Mesodermal cell (in vitro differentiated cells): ENCODE data around the gene HSPA1A.
"Not testable (repeated sequence)": the region's sequence is repeated elsewhere in the genome, so short reads cannot be mapped to it uniquely, and the experiment has no call there.

Experiments used
- H3K27ac ChIP-seq: 2 replicates; pipeline ENCODE4 v1.7.0; 2013; ENCODE audit warnings: mild to moderate bottlenecking, low read depth, low read length, moderate library complexity; ENCODE audit not compliant: severe bottlenecking
- H3K36me3 ChIP-seq: 2 replicates; pipeline ENCODE4 v1.7.1; 2013; ENCODE audit warnings: mild to moderate bottlenecking, low read length, moderate library complexity; ENCODE audit not compliant: control insufficient read depth, insufficient read depth
- H3K4me1 ChIP-seq: one replicate; pipeline ENCODE4 v1.7.1; 2013; ENCODE audit warnings: mild to moderate bottlenecking, low read length; ENCODE audit not compliant: insufficient read depth, control insufficient read depth, poor library complexity, severe bottlenecking
- H3K4me3 ChIP-seq: 2 replicates; pipeline ENCODE4 v1.7.0; 2013; ENCODE audit warnings: low read length, control low read depth, mild to moderate bottlenecking; ENCODE audit not compliant: insufficient read depth, poor library complexity, severe bottlenecking; ENCODE audit errors: extremely low read depth
- H3K9me3 ChIP-seq: 2 replicates; pipeline ENCODE4 v1.7.1; 2013; ENCODE audit warnings: mild to moderate bottlenecking, low read length, moderate library complexity; ENCODE audit not compliant: control insufficient read depth
- WGBS, 2 experiments: methylation state at CpG; one replicate each; pipeline ENCODE4 v1.1.5; 2013; ENCODE audit warnings: missing lambda C conversion rate in 2 of 2; ENCODE audit not compliant: insufficient coverage in 2 of 2; 5-methylcytosine and 5-hydroxymethylcytosine counted together

The HSPA1A gene

GRCh38 chr6:31859923-31860322 is 44.6 kb downstream of the HSPA1A start:
- 93 to 99% methylated on average over 9 to 11 of the region's 11 CpGs for WGBS, 2 experiments

GRCh38 chr6:31860349-31860748 is 45.0 kb downstream of the HSPA1A start:
- no peak overlapping the region for H3K27ac ChIP-seq
- peaks cover 3% of the 10 kb centered on the region for H3K9me3 ChIP-seq
- H3K4me3 ChIP-seq: no peak overlapping the region
- WGBS, 2 experiments: 93 to 98% methylated on average over 9 to 13 of the region's 13 CpGs
- H3K36me3 ChIP-seq: peaks cover 62% of the 10 kb centered on the region
- H3K4me1 ChIP-seq: no peaks in the 10 kb centered on the region

More at GRCh38 chr6:31859923-31860322, 44.6 kb downstream of the HSPA1A start:
- Histone ChIP-seq H3K4me3 (no peak overlapping the region), H3K4me1 (no peaks in the 10 kb centered on the region), H3K9me3 (peaks cover 5% of the 10 kb centered on the region), H3K36me3 (peaks cover 65% of the 10 kb centered on the region), H3K27ac (no peak overlapping the region)

- H3K4me3 ChIP-seq: no peak overlapping the region
- peaks cover 54% of the 10 kb centered on the region for H3K36me3 ChIP-seq
- no peaks in the 10 kb centered on the region for H3K9me3 ChIP-seq
- WGBS, 2 experiments: 94 to 97% methylated on average over 5 to 6 of the region's 7 CpGs
- no peak overlapping the region for H3K27ac ChIP-seq
- no peaks in the 10 kb centered on the region for H3K4me1 ChIP-seq
Measured at GRCh38 chr6:31861150-31861549, 45.8 kb downstream of the HSPA1A start.

- H3K4me1 ChIP-seq: no peaks in the 10 kb centered on the region
- H3K27ac ChIP-seq: no peak overlapping the region
- peak overlapping the region; percentile 86 for H3K4me3 ChIP-seq
- H3K9me3 ChIP-seq: no peaks in the 10 kb centered on the region
- peaks cover 47% of the 10 kb centered on the region for H3K36me3 ChIP-seq
- WGBS, 2 experiments: 62 to 65% methylated on average over 16 to 17 of the region's 17 CpGs
Measured at GRCh38 chr6:31861919-31862343, 46.6 kb downstream of the HSPA1A start.

- 1 to 2% methylated on average over 52 to 56 of the region's 64 CpGs for WGBS, 2 experiments
- no peaks in the 10 kb centered on the region for H3K4me1 ChIP-seq
- H3K27ac ChIP-seq: peak within 1 kb of the TSS; percentile 97
- H3K9me3 ChIP-seq: no peaks in the 10 kb centered on the region
- H3K4me3 ChIP-seq: peak within 1 kb of the TSS; percentile 86
- H3K36me3 ChIP-seq: peaks cover 40% of the 10 kb centered on the region
Measured at GRCh38 chr6:31862344-31863235, 47.2 kb downstream of the HSPA1A start, which contains the start of gene NEU1. Gene NEU1 (minus strand): TSS chr6:31862821. CDS start chr6:31862776, 45 bp downstream.

- peak overlapping the region; percentile 97 for H3K27ac ChIP-seq
- WGBS, 2 experiments: 43 to 45% methylated on average over 11 to 12 of the region's 16 CpGs
- peaks cover 25% of the 10 kb centered on the region for H3K36me3 ChIP-seq
- peak overlapping the region; percentile 86 for H3K4me3 ChIP-seq
- not testable (repeated sequence) for H3K9me3 ChIP-seq, H3K4me1 ChIP-seq
Measured at GRCh38 chr6:31864123-31864562, 48.8 kb downstream of the HSPA1A start.

GRCh38 chr6:31864818-31865204 is 49.5 kb downstream of the HSPA1A start:
- Histone ChIP-seq H3K4me1 (no peaks in the 10 kb centered on the region), H3K4me3 (no peak overlapping the region), H3K27ac (no peak overlapping the region), H3K9me3 (no peaks in the 10 kb centered on the region), H3K36me3 (peaks cover 18% of the 10 kb centered on the region)
- 88 to 97% methylated on average over 5 to 8 of the region's 8 CpGs for WGBS, 2 experiments

- Histone ChIP-seq H3K27ac (peak overlapping the region; percentile 23), H3K9me3 (no peaks in the 10 kb centered on the region), H3K4me1 (no peaks in the 10 kb centered on the region), H3K36me3 (peaks cover 11% of the 10 kb centered on the region), H3K4me3 (no peak overlapping the region)
- 91 to 92% methylated on average over 20 to 21 of the region's 21 CpGs for WGBS, 2 experiments
Measured at GRCh38 chr6:31865205-31866118, 50.1 kb downstream of the HSPA1A start.
